ENCODE results near the gene LOXL1. TPM values are rescaled to one million over a fixed set of nuclear protein-coding genes. Genes with fewer than 3 reads are reported as not detected.
A peak's percentile ranks its signal among the peaks of the same experiment; 100 is the strongest.

LOXL1 gene
- total and polyA plus RNA-seq, 2 experiments from 2014 or later, result 54.5 to 92.4 TPM

- Histone ChIP-seq H3K4me1 (ENCODE audit: low read depth) (peaks cover 6% of the 10 kb centered on the region), H3K9me3 (ENCODE audit: low read depth) (no peaks in the 10 kb centered on the region), H3K27me3 (no peaks in the 10 kb centered on the region), H3K27ac (no peak overlapping the region), H3K36me3 (no peaks in the 10 kb centered on the region), H3K4me3 (no peak overlapping the region)
- DNase-seq (ENCODE audit: low read depth in 1 of 2, low spot score in 1 of 2), result peak in 1 of 2 donors; percentile 9
- TF ChIP-seq, protein P1, sequence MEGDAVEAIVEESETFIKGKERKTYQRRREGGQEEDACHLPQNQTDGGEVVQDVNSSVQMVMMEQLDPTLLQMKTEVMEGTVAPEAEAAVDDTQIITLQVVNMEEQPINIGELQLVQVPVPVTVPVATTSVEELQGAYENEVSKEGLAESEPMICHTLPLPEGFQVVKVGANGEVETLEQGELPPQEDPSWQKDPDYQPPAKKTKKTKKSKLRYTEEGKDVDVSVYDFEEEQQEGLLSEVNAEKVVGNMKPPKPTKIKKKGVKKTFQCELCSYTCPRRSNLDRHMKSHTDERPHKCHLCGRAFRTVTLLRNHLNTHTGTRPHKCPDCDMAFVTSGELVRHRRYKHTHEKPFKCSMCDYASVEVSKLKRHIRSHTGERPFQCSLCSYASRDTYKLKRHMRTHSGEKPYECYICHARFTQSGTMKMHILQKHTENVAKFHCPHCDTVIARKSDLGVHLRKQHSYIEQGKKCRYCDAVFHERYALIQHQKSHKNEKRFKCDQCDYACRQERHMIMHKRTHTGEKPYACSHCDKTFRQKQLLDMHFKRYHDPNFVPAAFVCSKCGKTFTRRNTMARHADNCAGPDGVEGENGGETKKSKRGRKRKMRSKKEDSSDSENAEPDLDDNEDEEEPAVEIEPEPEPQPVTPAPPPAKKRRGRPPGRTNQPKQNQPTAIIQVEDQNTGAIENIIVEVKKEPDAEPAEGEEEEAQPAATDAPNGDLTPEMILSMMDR (IDR thresholded peaks at IDR 0.05; ENCODE audit: low read depth, low read length), result no peak
These were observed 61.6 kb downstream of the LOXL1 start for GRCh38 chr15:73987681-73988444.

GRCh38 chr15:73988445-73988969, 62.2 kb downstream of the LOXL1 start:
- Histone ChIP-seq H3K4me1 (ENCODE audit: low read depth) (peaks cover 4% of the 10 kb centered on the region), H3K4me3 (no peak overlapping the region), H3K27me3 (no peaks in the 10 kb centered on the region), H3K27ac (no peak overlapping the region), H3K9me3 (ENCODE audit: low read depth) (no peaks in the 10 kb centered on the region), H3K36me3 (no peaks in the 10 kb centered on the region)
- TF ChIP-seq, protein P1 (IDR thresholded peaks at IDR 0.05; ENCODE audit: low read depth, low read length), result no peak
- no peak for DNase-seq (ENCODE audit: low read depth in 1 of 2, low spot score in 1 of 2)

- peak in 1 of 2 donors; percentile 80 for DNase-seq (ENCODE audit: low read depth in 1 of 2, low spot score in 1 of 2)
- Histone ChIP-seq H3K36me3 (no peaks in the 10 kb centered on the region), H3K9me3 (ENCODE audit: low read depth) (no peaks in the 10 kb centered on the region), H3K27me3 (no peaks in the 10 kb centered on the region), H3K4me3 (no peak overlapping the region), H3K27ac (no peak overlapping the region), H3K4me1 (ENCODE audit: low read depth) (peaks cover 4% of the 10 kb centered on the region)
- TF ChIP-seq, protein P1 (IDR thresholded peaks at IDR 0.05; ENCODE audit: low read depth, low read length), result no peak
These were observed 62.9 kb downstream of the LOXL1 start for GRCh38 chr15:73989001-73989798.

GRCh38 chr15:73990250-73991005, 64.2 kb downstream of the LOXL1 start:
- Histone ChIP-seq H3K4me1 (ENCODE audit: low read depth) (peaks cover 5% of the 10 kb centered on the region), H3K4me3 (no peak overlapping the region), H3K27me3 (no peaks in the 10 kb centered on the region), H3K27ac (no peak overlapping the region), H3K36me3 (no peaks in the 10 kb centered on the region), H3K9me3 (ENCODE audit: low read depth) (no peaks in the 10 kb centered on the region)
- DNase-seq (ENCODE audit: low read depth in 1 of 2, low spot score in 1 of 2), result no peak
- TF ChIP-seq, protein P1 (IDR thresholded peaks at IDR 0.05; ENCODE audit: low read depth, low read length), result no peak

- H3K27ac ChIP-seq, result no peak overlapping the region
- TF ChIP-seq, protein P1 (IDR thresholded peaks at IDR 0.05; ENCODE audit: low read depth, low read length), result no peak
- peaks cover 11% of the 10 kb centered on the region for H3K4me1 ChIP-seq (ENCODE audit: low read depth)
- no peaks in the 10 kb centered on the region for H3K36me3 ChIP-seq
- peak overlapping the region; percentile 61 for H3K4me3 ChIP-seq
- peak in 1 of 2 donors; percentile 93 for DNase-seq (ENCODE audit: low read depth in 1 of 2, low spot score in 1 of 2)
- no peaks in the 10 kb centered on the region for H3K9me3 ChIP-seq (ENCODE audit: low read depth)
- no peaks in the 10 kb centered on the region for H3K27me3 ChIP-seq
These were observed 65.0 kb downstream of the LOXL1 start for GRCh38 chr15:73991260-73991659.

Measured in cardiac muscle cell (in vitro differentiated cells and primary cell).